Activated T-cell treated with anti-CD3 and anti-CD28 coated beads, Interleukin-2, amount 50 U/mL, for 72 hours (primary cell): ENCODE measurements around the gene KCTD8. TPM values are rescaled to one million over a fixed set of nuclear protein-coding genes. Genes with fewer than 3 reads are reported as not detected.

Experiments
- ATAC-seq, 2 donors: fragments of 150-1000 bp; cut with Tn5 transposase; replicated peaks in 1 of 2; 2 replicates each; pipeline ENCODE4 v1.10.0; 2021; ENCODE audit warnings: moderate library complexity in 2 of 2, mild to moderate bottlenecking in 1 of 2
- DNase-seq, 2 donors: peaks; one replicate each; pipeline ENCODE4 v3.0.0; 2021 to 2022; ENCODE audit warnings: mixed read lengths in 1 of 2
- H3K27ac Mint-ChIP-seq: one replicate; pipeline ENCODE4 v1.8.0; 2022; ENCODE audit warnings: mild to moderate bottlenecking, moderate library complexity, mixed read lengths
- H3K27me3 Mint-ChIP-seq: one replicate; pipeline ENCODE4 v1.8.0; 2022; ENCODE audit warnings: low read depth, mixed read lengths
- H3K36me3 Mint-ChIP-seq, 2 donors: one replicate each; pipeline ENCODE4 v1.8.0; 2022; ENCODE audit warnings: mixed read lengths in 2 of 2, mild to moderate bottlenecking in 1 of 2; ENCODE audit not compliant: insufficient read depth in 2 of 2
- H3K4me1 Mint-ChIP-seq: one replicate; pipeline ENCODE4 v1.8.0; 2022; ENCODE audit warnings: low read depth, mixed read lengths
- H3K4me3 Mint-ChIP-seq, 2 donors: one replicate each; pipeline ENCODE4 v1.8.0; 2022; ENCODE audit warnings: mild to moderate bottlenecking in 2 of 2, mixed read lengths in 2 of 2, moderate library complexity in 2 of 2
- H3K9me3 Mint-ChIP-seq, 2 donors: one replicate each; pipeline ENCODE4 v1.8.0; 2022; ENCODE audit warnings: mixed read lengths in 2 of 2
- total RNA-seq, 2 donors: library from RNA; stranded (reverse); gene quantifications; one replicate each; pipeline ENCODE4 v1.2.3, GENCODE V29; 2022

The KCTD8 gene
- total RNA-seq, 2 donors from 2014 or later, result not detected

DNA sequence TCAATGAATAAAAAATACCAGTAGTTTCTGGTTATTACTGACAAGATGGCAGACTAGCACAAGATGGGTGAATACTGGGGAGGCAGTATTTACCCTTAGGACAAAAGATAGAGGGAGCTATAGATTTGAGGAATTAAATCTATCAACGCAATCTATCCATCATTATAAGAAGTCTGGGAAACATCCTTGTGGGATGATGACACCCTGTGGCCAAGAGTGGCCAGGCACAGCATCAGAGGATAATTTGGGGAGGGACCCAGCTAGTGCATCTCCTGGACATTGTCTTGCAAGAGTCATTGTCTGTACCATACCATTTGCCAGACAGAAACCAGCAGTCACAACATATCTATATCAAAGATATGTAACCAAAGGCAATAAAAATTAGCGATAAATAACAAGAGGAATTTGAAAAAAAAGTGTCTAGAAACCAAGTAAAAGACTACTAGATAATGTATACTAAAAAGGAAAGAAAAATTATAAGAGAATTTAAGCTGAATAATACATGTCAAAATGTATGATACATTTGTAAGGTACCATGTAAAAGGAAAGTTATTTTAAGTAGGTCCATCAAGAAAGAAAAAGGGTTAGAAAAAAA, 22.9 kb downstream of the KCTD8 start:
- no peaks in the 10 kb centered on the region for H3K4me1 Mint-ChIP-seq
- no peaks in the 10 kb centered on the region for H3K36me3 Mint-ChIP-seq
- peaks cover 0 to 2% of the 10 kb centered on the region in 2 donors for H3K9me3 Mint-ChIP-seq
- H3K4me3 Mint-ChIP-seq, result no peak overlapping the region
- no peak for ATAC-seq
- DNase-seq, result no peak
- no peak overlapping the region for H3K27ac Mint-ChIP-seq
- H3K27me3 Mint-ChIP-seq, result no peaks in the 10 kb centered on the region

DNA sequence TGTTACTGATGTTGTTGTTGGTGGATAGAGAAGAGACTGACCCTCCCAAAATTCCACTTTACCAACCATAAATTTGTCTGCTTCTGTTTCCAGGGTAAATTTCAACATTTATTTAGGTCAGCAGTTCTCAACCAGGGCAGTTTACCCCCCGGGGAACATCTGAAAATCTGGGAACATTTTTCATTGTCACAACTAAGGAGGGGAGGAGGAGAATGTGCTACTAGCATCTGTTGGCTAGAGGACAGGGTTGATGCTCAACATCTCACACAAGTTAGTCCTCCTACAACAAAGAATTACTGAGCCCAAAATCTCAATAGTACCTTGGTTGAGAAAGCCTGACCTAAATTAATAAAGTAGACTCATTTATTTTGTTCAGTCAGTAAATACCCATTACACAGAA, 25.7 kb downstream of the KCTD8 start:
- Mint-ChIP-seq H3K9me3 (peaks cover 0 to 2% of the 10 kb centered on the region in 2 donors), H3K4me1 (no peaks in the 10 kb centered on the region), H3K36me3 (no peaks in the 10 kb centered on the region), H3K27ac (no peak overlapping the region), H3K27me3 (no peaks in the 10 kb centered on the region), H3K4me3 (no peak overlapping the region)
- no peak for ATAC-seq
- DNase-seq, result no peak

DNA sequence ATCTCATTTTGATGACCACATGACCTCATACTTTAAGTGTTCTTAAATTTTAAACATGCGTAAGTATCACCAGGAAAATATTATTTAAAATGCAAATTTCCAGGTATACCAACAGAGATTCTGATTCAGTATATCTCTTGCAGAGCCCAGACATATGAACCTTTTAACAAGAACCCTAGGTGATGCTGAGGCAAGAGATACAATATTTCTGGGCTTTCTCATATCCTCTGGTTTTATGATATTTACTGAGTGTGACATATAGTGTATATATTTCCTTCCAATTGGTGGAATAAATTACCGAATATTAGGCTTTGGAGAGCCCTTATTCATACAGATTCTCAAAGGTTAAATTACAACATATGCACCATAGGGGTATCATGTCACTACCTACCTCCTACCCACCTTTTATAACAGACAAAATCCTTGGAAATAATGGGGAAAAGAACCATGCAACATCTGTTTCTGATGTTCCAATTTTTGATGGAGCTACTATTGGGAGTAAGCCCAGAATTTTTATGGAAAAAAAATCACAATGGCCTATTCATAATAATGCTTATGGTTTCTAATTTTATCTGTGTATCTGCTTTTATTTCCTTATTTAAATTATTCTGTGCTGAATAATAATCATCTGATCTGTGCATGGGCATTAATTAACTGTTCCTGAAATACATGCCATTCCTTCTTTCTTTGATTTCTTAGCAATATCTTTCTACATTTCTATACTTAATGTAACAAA, 27.1 kb downstream of the KCTD8 start:
- H3K4me1 Mint-ChIP-seq, result no peaks in the 10 kb centered on the region
- DNase-seq (no peak), ATAC-seq (no peak)
- H3K9me3 Mint-ChIP-seq, result peaks cover 0 to 2% of the 10 kb centered on the region in 2 donors
- H3K36me3 Mint-ChIP-seq, result no peaks in the 10 kb centered on the region
- no peak overlapping the region for H3K27ac Mint-ChIP-seq
- H3K4me3 Mint-ChIP-seq, result no peak overlapping the region
- H3K27me3 Mint-ChIP-seq, result no peaks in the 10 kb centered on the region

DNA sequence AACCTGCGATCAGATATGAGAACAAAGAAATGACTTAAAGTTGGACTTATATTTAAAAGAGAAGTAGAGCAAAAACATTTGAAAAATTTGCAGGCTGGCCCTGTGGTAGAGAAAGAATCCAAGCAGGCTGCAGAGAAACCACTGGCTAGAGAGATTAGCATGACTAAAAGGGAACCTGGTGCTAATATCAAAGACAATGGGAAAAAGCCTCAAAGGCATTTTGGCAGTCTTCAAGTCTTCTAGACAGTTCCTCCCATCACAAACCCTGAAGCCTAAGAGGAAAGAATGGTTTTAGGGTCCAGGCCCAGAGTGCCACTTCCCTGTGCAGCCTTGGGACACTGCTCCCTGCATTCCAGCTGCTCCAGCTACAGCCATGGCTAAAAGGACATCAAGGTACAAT, 33.4 kb downstream of the KCTD8 start:
- H3K4me1 Mint-ChIP-seq, result no peaks in the 10 kb centered on the region

GRCh38 chr4:44368413-44369167, 80.0 kb downstream of the KCTD8 start:
- Mint-ChIP-seq H3K36me3 (no peaks in the 10 kb centered on the region), H3K9me3 (peaks cover 3 to 5% of the 10 kb centered on the region in 2 donors), H3K4me3 (no peak overlapping the region), H3K4me1 (no peaks in the 10 kb centered on the region), H3K27ac (no peak overlapping the region), H3K27me3 (no peaks in the 10 kb centered on the region)
- ATAC-seq, result no peak
- DNase-seq, result no peak

More for the DNA sequence above, 33.4 kb downstream of the KCTD8 start:
- H3K4me3 Mint-ChIP-seq, result no peak overlapping the region
- no peaks in the 10 kb centered on the region for H3K36me3 Mint-ChIP-seq
- H3K9me3 Mint-ChIP-seq, result peaks cover 0 to 7% of the 10 kb centered on the region in 2 donors
- DNase-seq (no peak), ATAC-seq (no peak)
- H3K27me3 Mint-ChIP-seq, result no peaks in the 10 kb centered on the region
- H3K27ac Mint-ChIP-seq, result no peak overlapping the region

DNA sequence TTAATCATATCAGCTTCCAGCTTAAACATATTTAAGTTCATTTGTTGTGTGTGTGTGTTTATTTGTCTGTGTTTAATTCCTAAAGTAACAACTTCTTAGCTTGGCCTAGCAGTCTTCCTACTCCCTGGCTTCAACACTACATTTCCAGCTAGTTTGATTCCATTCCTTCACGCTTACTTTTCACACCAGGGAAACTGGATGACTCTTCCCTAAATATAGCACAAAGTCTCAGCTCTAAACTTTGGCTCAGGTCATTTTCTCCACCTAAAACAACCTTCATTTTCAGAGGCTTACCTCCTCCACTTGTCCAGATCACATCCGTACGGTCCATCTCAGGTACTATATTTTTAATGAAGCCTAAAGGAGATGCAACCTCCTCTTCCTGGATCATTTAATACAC, 94.4 kb downstream of the KCTD8 start:
- no peaks in the 10 kb centered on the region for H3K36me3 Mint-ChIP-seq
- ATAC-seq (no peak), DNase-seq (no peak)
- peaks cover 2 to 3% of the 10 kb centered on the region in 2 donors for H3K9me3 Mint-ChIP-seq
- no peak overlapping the region for H3K27ac Mint-ChIP-seq
- H3K4me3 Mint-ChIP-seq, result no peak overlapping the region
- H3K4me1 Mint-ChIP-seq, result no peaks in the 10 kb centered on the region
- H3K27me3 Mint-ChIP-seq, result no peaks in the 10 kb centered on the region

- DNase-seq (no peak), ATAC-seq (no peak)
- H3K36me3 Mint-ChIP-seq, result peaks cover 0 to 1% of the 10 kb centered on the region in 2 donors
- no peak overlapping the region for H3K27ac Mint-ChIP-seq
- H3K4me1 Mint-ChIP-seq, result no peaks in the 10 kb centered on the region
- no peaks in the 10 kb centered on the region for H3K27me3 Mint-ChIP-seq
- H3K9me3 Mint-ChIP-seq, result peaks cover 2 to 5% of the 10 kb centered on the region in 2 donors
- no peak overlapping the region for H3K4me3 Mint-ChIP-seq
These were observed 97.5 kb downstream of the KCTD8 start for GRCh38 chr4:44351069-44351468.

DNA sequence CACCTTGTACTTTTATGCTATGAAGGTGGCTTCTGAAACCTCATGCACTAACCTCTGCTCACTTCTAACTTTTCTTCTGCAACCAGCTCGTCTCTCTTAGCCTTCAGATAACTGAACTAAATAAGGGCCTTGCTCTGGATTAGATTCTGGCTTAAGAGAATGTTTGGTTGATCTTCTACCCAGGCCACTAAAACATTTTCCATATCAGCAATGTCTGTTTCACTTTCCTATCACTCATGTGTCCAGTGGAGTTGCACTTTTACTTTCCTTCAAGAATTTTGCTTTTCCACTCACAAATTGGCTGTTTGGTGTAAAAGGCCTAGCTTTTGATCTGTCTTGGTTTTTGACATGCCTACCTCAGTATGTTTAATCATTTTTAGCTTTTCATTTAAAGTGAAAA, 105.8 kb downstream of the KCTD8 start:
- no peak overlapping the region for H3K27ac Mint-ChIP-seq

DNA sequence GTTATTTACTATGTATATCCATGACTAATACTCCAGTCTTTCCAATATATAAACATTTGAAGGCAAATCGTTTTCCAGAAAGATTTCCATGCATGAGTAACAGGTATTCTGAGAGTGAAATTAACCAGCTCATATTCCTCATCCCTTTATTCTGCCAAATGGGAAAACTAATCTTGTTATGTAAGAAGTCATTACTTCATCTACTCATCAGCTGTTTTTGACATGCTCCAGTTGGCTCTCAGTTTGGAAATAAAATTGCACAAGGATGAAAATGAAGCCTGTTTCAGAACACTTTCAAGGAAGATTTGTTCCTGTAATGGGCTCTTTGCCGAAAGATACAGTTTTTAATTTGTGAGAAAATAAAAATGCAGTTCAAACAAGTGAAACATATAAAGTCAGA, 121.9 kb downstream of the KCTD8 start:
- Mint-ChIP-seq H3K27ac (no peak overlapping the region), H3K4me1 (no peaks in the 10 kb centered on the region), H3K27me3 (no peaks in the 10 kb centered on the region), H3K4me3 (no peak overlapping the region), H3K9me3 (peaks cover 2 to 6% of the 10 kb centered on the region in 2 donors), H3K36me3 (no peaks in the 10 kb centered on the region)
- no peak for DNase-seq
- no peak for ATAC-seq

More for the DNA sequence above, 105.8 kb downstream of the KCTD8 start:
- Mint-ChIP-seq H3K4me1 (no peaks in the 10 kb centered on the region), H3K4me3 (no peak overlapping the region), H3K9me3 (peaks cover 3 to 11% of the 10 kb centered on the region in 2 donors), H3K36me3 (peaks cover 0 to 3% of the 10 kb centered on the region in 2 donors), H3K27me3 (no peaks in the 10 kb centered on the region)
- DNase-seq (no peak), ATAC-seq (no peak)

GRCh38 chr4:44320833-44321232, 127.8 kb downstream of the KCTD8 start:
- no peaks in the 10 kb centered on the region for H3K27me3 Mint-ChIP-seq
- H3K27ac Mint-ChIP-seq, result no peak overlapping the region
- H3K4me3 Mint-ChIP-seq, result no peak overlapping the region
- ATAC-seq (no peak), DNase-seq (no peak)
- peaks cover 0 to 2% of the 10 kb centered on the region in 2 donors for H3K36me3 Mint-ChIP-seq
- H3K9me3 Mint-ChIP-seq, result peaks cover 12 to 17% of the 10 kb centered on the region in 2 donors
- H3K4me1 Mint-ChIP-seq, result no peaks in the 10 kb centered on the region

GRCh38 chr4:44319129-44319528, 129.5 kb downstream of the KCTD8 start:
- no peaks in the 10 kb centered on the region for H3K4me1 Mint-ChIP-seq

DNA sequence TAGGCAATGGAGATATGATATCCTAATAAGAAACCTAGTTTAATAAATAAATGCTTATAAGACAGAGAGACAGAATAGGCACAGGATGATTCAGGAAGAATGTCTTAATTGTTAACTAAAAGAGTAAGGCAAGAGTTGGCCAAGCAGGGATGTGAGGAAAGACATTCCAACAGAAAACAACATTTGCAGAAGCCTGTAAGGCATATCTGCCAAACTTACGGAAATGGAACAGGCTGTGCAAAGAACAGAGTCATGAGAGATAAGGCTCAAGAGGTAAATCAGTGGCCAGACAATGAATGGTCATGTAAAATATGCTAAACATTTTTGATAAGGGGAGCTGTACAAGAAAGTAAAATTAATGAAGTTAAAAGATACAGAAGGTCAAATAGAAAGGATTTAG, 134.9 kb downstream of the KCTD8 start:
- ATAC-seq (no peak), DNase-seq (no peak)
- no peaks in the 10 kb centered on the region for H3K4me1 Mint-ChIP-seq
- peaks cover 6 to 10% of the 10 kb centered on the region in 2 donors for H3K9me3 Mint-ChIP-seq
- no peak overlapping the region for H3K4me3 Mint-ChIP-seq
- H3K27ac Mint-ChIP-seq, result no peak overlapping the region
- H3K27me3 Mint-ChIP-seq, result no peaks in the 10 kb centered on the region
- peaks cover 0 to 2% of the 10 kb centered on the region in 2 donors for H3K36me3 Mint-ChIP-seq

More at GRCh38 chr4:44319129-44319528, 129.5 kb downstream of the KCTD8 start:
- Mint-ChIP-seq H3K27ac (no peak overlapping the region), H3K9me3 (peaks cover 12 to 14% of the 10 kb centered on the region in 2 donors), H3K4me3 (no peak overlapping the region), H3K36me3 (peaks cover 0 to 2% of the 10 kb centered on the region in 2 donors), H3K27me3 (no peaks in the 10 kb centered on the region)
- no peak for DNase-seq
- ATAC-seq, result no peak

- Mint-ChIP-seq H3K36me3 (no peaks in the 10 kb centered on the region), H3K4me1 (no peaks in the 10 kb centered on the region), H3K27me3 (no peaks in the 10 kb centered on the region), H3K27ac (no peak overlapping the region), H3K4me3 (no peak overlapping the region), H3K9me3 (peaks cover 0 to 4% of the 10 kb centered on the region in 2 donors)
- no peak for DNase-seq
- ATAC-seq, result no peak
These were observed 161.1 kb downstream of the KCTD8 start for GRCh38 chr4:44287505-44287904.
